WTC11 (cell line): ENCODE results near the gene LDLRAD4. TPM values are rescaled to one million over a fixed set of nuclear protein-coding genes. Genes with fewer than 3 reads are reported as not detected.
A peak's percentile ranks its signal among the peaks of the same experiment; 100 is the strongest.

ENCODE experiments used
- ATAC-seq: fragments of 200-7000 bp; cut with Tn5 transposase; 2 replicates; pipeline ENCODE4 v1.10.0; 2021; ENCODE audit warnings: mild to moderate bottlenecking, moderate library complexity
- CTCF ChIA-PET: fragments of 300-600 bp; sonication (Branson Sonifier 250); formaldehyde crosslinking; loops from one replicate; lab custom pipeline; 2021; ENCODE audit warnings: antibody characterized with exemption; lab: Charles Lee
- POLR2A ChIA-PET: fragments of 350-600 bp; sonication (Branson Sonifier 250); formaldehyde crosslinking; loops from one replicate; lab custom pipeline; 2021; ENCODE audit warnings: antibody characterized with exemption; lab: Charles Lee
- DNase-seq: peaks from one replicate; pipeline ENCODE4 v3.0.0; 2021; ENCODE audit warnings: low spot score
- H3K27ac Mint-ChIP-seq: 2 replicates; pipeline ENCODE4 v1.8.0; 2021; ENCODE audit warnings: mixed read lengths
- H3K27me3 Mint-ChIP-seq: 2 replicates; pipeline ENCODE4 v1.8.0; 2021; ENCODE audit warnings: low read depth, mild to moderate bottlenecking, moderate library complexity, mixed read lengths
- H3K36me3 Mint-ChIP-seq: 2 replicates; pipeline ENCODE4 v1.8.0; 2021; ENCODE audit warnings: mixed read lengths
- H3K4me1 Mint-ChIP-seq: 2 replicates; pipeline ENCODE4 v1.8.0; 2022; ENCODE audit warnings: mixed read lengths
- H3K4me3 Mint-ChIP-seq: 2 replicates; pipeline ENCODE4 v1.8.0; 2021; ENCODE audit warnings: mild to moderate bottlenecking, moderate library complexity, mixed read lengths
- H3K9me3 Mint-ChIP-seq: 2 replicates; pipeline ENCODE4 v1.8.0; 2021; ENCODE audit warnings: mixed read lengths
- AFF4 ChIP-seq: sonication (generic); formaldehyde crosslinking; IDR thresholded peaks from 2 replicates; pipeline ENCODE4 v1.8.1; 2023; ENCODE audit warnings: mild to moderate bottlenecking, missing genetic modification reagents, borderline replicate concordance
- ATF1 ChIP-seq: sonication (generic); formaldehyde crosslinking; IDR thresholded peaks from 2 replicates; pipeline ENCODE4 v1.8.1; 2023; ENCODE audit warnings: mild to moderate bottlenecking, moderate library complexity, missing genetic modification reagents
- CREM ChIP-seq: sonication (generic); formaldehyde crosslinking; IDR thresholded peaks from 2 replicates; pipeline ENCODE4 v1.8.1; 2022; ENCODE audit warnings: mild to moderate bottlenecking, missing genetic modification reagents, moderate library complexity
- ESRRA ChIP-seq: sonication (generic); formaldehyde crosslinking; IDR thresholded peaks from 2 replicates; pipeline ENCODE4 v1.8.1; 2022; ENCODE audit warnings: mild to moderate bottlenecking, missing genetic modification reagents, borderline replicate concordance
- ETV6 ChIP-seq: sonication (generic); formaldehyde crosslinking; IDR thresholded peaks from 2 replicates; pipeline ENCODE4 v1.8.1; 2022; ENCODE audit warnings: mild to moderate bottlenecking, missing genetic modification reagents
- FOXJ3 ChIP-seq: sonication (generic); formaldehyde crosslinking; IDR thresholded peaks from 2 replicates; pipeline ENCODE4 v1.9.0; 2021; ENCODE audit warnings: missing genetic modification reagents, mild to moderate bottlenecking, borderline replicate concordance
- FOXP1 ChIP-seq: sonication (generic); formaldehyde crosslinking; IDR thresholded peaks from 2 replicates; pipeline ENCODE4 v1.8.0; 2022; ENCODE audit warnings: missing genetic modification reagents, mild to moderate bottlenecking, moderate library complexity, borderline replicate concordance
- FOXP4 ChIP-seq: sonication (generic); formaldehyde crosslinking; IDR thresholded peaks from 2 replicates; pipeline ENCODE4 v1.8.0; 2022; ENCODE audit warnings: mild to moderate bottlenecking, missing genetic modification reagents
- GABPB1 ChIP-seq: sonication (generic); formaldehyde crosslinking; IDR thresholded peaks from 2 replicates; pipeline ENCODE4 v1.8.1; 2023; ENCODE audit warnings: mild to moderate bottlenecking, missing genetic modification reagents
- HMGXB4 ChIP-seq: sonication (generic); formaldehyde crosslinking; IDR thresholded peaks from 2 replicates; pipeline ENCODE4 v1.8.1; 2023; ENCODE audit warnings: mild to moderate bottlenecking, moderate library complexity, missing genetic modification reagents
- JUN ChIP-seq: sonication (generic); formaldehyde crosslinking; IDR thresholded peaks from 2 replicates; pipeline ENCODE4 v1.8.0; 2023; ENCODE audit warnings: mild to moderate bottlenecking, missing genetic modification reagents
- KAT7 ChIP-seq: sonication (generic); formaldehyde crosslinking; IDR thresholded peaks from 2 replicates; pipeline ENCODE4 v1.8.1; 2023; ENCODE audit warnings: missing genetic modification reagents, mild to moderate bottlenecking, borderline replicate concordance
- NFATC4 ChIP-seq: fragments of 250-450 bp; sonication (Bioruptor Pico); IDR thresholded peaks from 2 replicates; pipeline ENCODE4 v1.9.0; 2021; ENCODE audit warnings: mild to moderate bottlenecking
- NFE2L1 ChIP-seq: sonication (generic); formaldehyde crosslinking; IDR thresholded peaks from 2 replicates; pipeline ENCODE4 v1.8.1; 2023; ENCODE audit warnings: missing genetic modification reagents
- NR1H2 ChIP-seq: sonication (generic); formaldehyde crosslinking; IDR thresholded peaks from 2 replicates; pipeline ENCODE4 v1.9.0; 2021; ENCODE audit warnings: mild to moderate bottlenecking, moderate library complexity, missing genetic modification reagents
- OVOL2 ChIP-seq: fragments of 250-450 bp; sonication (Bioruptor Pico); IDR thresholded peaks from 2 replicates; pipeline ENCODE4 v1.9.0; 2021; ENCODE audit warnings: mild to moderate bottlenecking, borderline replicate concordance
- ZNF138 ChIP-seq: sonication (generic); formaldehyde crosslinking; conservative IDR thresholded peaks from 2 replicates; pipeline ENCODE4 v1.8.1; 2022; ENCODE audit warnings: mild to moderate bottlenecking, moderate library complexity, missing genetic modification reagents
- ZNF317 ChIP-seq: sonication (generic); formaldehyde crosslinking; IDR thresholded peaks from 2 replicates; pipeline ENCODE4 v1.8.1; 2023; ENCODE audit warnings: low read depth, mild to moderate bottlenecking, moderate library complexity, missing genetic modification reagents, borderline replicate concordance
- ZNF425 ChIP-seq: fragments of 250-450 bp; sonication (Bioruptor Pico); conservative IDR thresholded peaks from 2 replicates; pipeline ENCODE4 v1.9.0; 2021; ENCODE audit warnings: mild to moderate bottlenecking
- total RNA-seq: library from RNA; stranded (reverse); gene quantifications from 3 replicates; pipeline ENCODE4 v1.2.3, GENCODE V29; 2021

Gene LDLRAD4
- total RNA-seq, 1 experiment from 2014 or later: 6.2 TPM

GRCh38 chr18:13241893-13242175, 23.3 kb downstream of the LDLRAD4 start:
- Mint-ChIP-seq H3K4me1 (peaks cover 7% of the 10 kb centered on the region), H3K27ac (0 out of 2 replicates have a peak overlapping the region, but pooled peaks have one; percentile 9), H3K9me3 (no peaks in the 10 kb centered on the region), H3K27me3 (no peaks in the 10 kb centered on the region)
- no peak for ATAC-seq
- POLR2A ChIA-PET: no interaction called here
- TF ChIP-seq ZNF317 (CRISPR knock-in tag) (no peak), NFE2L1 (CRISPR knock-in tag) (no peak)
- TF ChIP-seq, all 79 proteins: peak for 0
- CTCF ChIA-PET: no interaction called here
- no peak for DNase-seq
- no peaks in the 10 kb centered on the region for H3K36me3 Mint-ChIP-seq
- no peak overlapping the region for H3K4me3 Mint-ChIP-seq

GRCh38 chr18:13242797-13243196, 24.2 kb downstream of the LDLRAD4 start:
- TF ChIP-seq ZNF425: no peak
- TF ChIP-seq JUN (CRISPR knock-in tag): no peak
- no peak for TF ChIP-seq FOXP1 (CRISPR knock-in tag)
- no peak for TF ChIP-seq FOXJ3 (CRISPR knock-in tag)
- no peak for TF ChIP-seq HMGXB4 (CRISPR knock-in tag)
- no peak for TF ChIP-seq ESRRA (CRISPR knock-in tag)
- TF ChIP-seq GABPB1 (CRISPR knock-in tag): no peak
- TF ChIP-seq FOXP4 (CRISPR knock-in tag): no peak
- no peak for TF ChIP-seq ZNF138
- no peak for TF ChIP-seq ATF1 (CRISPR knock-in tag)
- TF ChIP-seq OVOL2 (CRISPR knock-in tag): no peak
- no peak for TF ChIP-seq CREM (CRISPR knock-in tag)
- no peak for TF ChIP-seq AFF4
- TF ChIP-seq ETV6 (CRISPR knock-in tag): no peak
- TF ChIP-seq KAT7: no peak
- TF ChIP-seq NFATC4 (CRISPR knock-in tag): no peak
- TF ChIP-seq NR1H2 (CRISPR knock-in tag): no peak
- ATAC-seq (no peak), DNase-seq (no peak)
- CTCF ChIA-PET: no interaction called here
- POLR2A ChIA-PET: no interaction called here
- H3K4me3 Mint-ChIP-seq: no peak overlapping the region
- no peak overlapping the region for H3K27ac Mint-ChIP-seq
- no peaks in the 10 kb centered on the region for H3K9me3 Mint-ChIP-seq
- H3K4me1 Mint-ChIP-seq: peaks cover 7% of the 10 kb centered on the region
- H3K36me3 Mint-ChIP-seq: no peaks in the 10 kb centered on the region
- no peaks in the 10 kb centered on the region for H3K27me3 Mint-ChIP-seq
